SK-N-SH (cell line): ENCODE data around the gene SEMA4B.
"Not testable (repeated sequence)": the region's sequence is repeated elsewhere in the genome, so short reads cannot be mapped to it uniquely, and the experiment has no call there.

Experiments
- CHD2 ChIP-seq: fragments of 150-350 bp; IDR thresholded peaks from 2 replicates; pipeline ENCODE4 v1.6.1; 2018; ENCODE audit warnings: low read length; ENCODE audit not compliant: partially characterized antibody
- CTCF ChIP-seq: fragments of 200-600 bp; sonication (generic); IDR thresholded peaks from 2 replicates; pipeline ENCODE4 v1.6.1; 2017; ENCODE audit warnings: antibody characterized with exemption, mild to moderate bottlenecking, moderate library complexity
- JUND ChIP-seq: IDR thresholded peaks from 2 replicates; pipeline ENCODE4 v1.4.0; 2012
- MAX ChIP-seq: IDR thresholded peaks from 2 replicates; pipeline ENCODE4 v1.4.0; 2012; ENCODE audit warnings: low read depth
- NFIC ChIP-seq: IDR thresholded peaks from 2 replicates; pipeline ENCODE4 v1.4.0; 2012; ENCODE audit warnings: borderline replicate concordance
- POLR2AphosphoS5 ChIP-seq: IDR thresholded peaks from 2 replicates; pipeline ENCODE4 v1.6.1; 2012; ENCODE audit warnings: low read depth, low read length
- RAD21 ChIP-seq: IDR thresholded peaks from 2 replicates; pipeline ENCODE4 v1.6.1; 2012; ENCODE audit warnings: mild to moderate bottlenecking, low read length
- REST ChIP-seq: IDR thresholded peaks from 2 replicates; pipeline ENCODE4 v1.6.1; 2012; ENCODE audit warnings: mild to moderate bottlenecking, low read depth, low read length, moderate library complexity
- SIN3A ChIP-seq: IDR thresholded peaks from 2 replicates; pipeline ENCODE4 v1.6.1; 2012; ENCODE audit warnings: low read depth, mild to moderate bottlenecking, low read length, moderate library complexity, borderline replicate concordance
- TAF1 ChIP-seq: IDR thresholded peaks from 2 replicates; pipeline ENCODE4 v1.6.1; 2012; ENCODE audit warnings: low read depth, mild to moderate bottlenecking, low read length, moderate library complexity, borderline replicate concordance
- YY1 ChIP-seq: IDR thresholded peaks from 2 replicates; pipeline ENCODE4 v1.4.0; 2012; ENCODE audit warnings: low read depth, mild to moderate bottlenecking

GRCh38 chr15:90260731-90261130 is 59.6 kb downstream of the SEMA4B start:
- not testable (repeated sequence) for TF ChIP-seq REST, CTCF, JUND, TAF1, RAD21, YY1, CHD2, MAX, POLR2AphosphoS5, SIN3A, NFIC
